Epithelial cell of esophagus (primary cell): Measurements from ENCODE around the gene CENPP.

Experiments
- DNase-seq: peaks from one replicate; pipeline ENCODE4 v3.0.0; 2010; ENCODE audit warnings: low read depth
- H3K4me3 ChIP-seq: 2 replicates; pipeline ENCODE4 v1.5.1; 2011; ENCODE audit warnings: mild to moderate bottlenecking, low read length, control low read depth
- TF ChIP-seq, protein P1 (sequence below): IDR thresholded peaks from 2 replicates; pipeline ENCODE4 v1.5.1; 2011; ENCODE audit warnings: low read depth, mild to moderate bottlenecking, low read length, control low read depth, inconsistent platforms; ENCODE audit not compliant: insufficient read depth; ENCODE audit errors: missing control alignments

CENPP gene

DNA sequence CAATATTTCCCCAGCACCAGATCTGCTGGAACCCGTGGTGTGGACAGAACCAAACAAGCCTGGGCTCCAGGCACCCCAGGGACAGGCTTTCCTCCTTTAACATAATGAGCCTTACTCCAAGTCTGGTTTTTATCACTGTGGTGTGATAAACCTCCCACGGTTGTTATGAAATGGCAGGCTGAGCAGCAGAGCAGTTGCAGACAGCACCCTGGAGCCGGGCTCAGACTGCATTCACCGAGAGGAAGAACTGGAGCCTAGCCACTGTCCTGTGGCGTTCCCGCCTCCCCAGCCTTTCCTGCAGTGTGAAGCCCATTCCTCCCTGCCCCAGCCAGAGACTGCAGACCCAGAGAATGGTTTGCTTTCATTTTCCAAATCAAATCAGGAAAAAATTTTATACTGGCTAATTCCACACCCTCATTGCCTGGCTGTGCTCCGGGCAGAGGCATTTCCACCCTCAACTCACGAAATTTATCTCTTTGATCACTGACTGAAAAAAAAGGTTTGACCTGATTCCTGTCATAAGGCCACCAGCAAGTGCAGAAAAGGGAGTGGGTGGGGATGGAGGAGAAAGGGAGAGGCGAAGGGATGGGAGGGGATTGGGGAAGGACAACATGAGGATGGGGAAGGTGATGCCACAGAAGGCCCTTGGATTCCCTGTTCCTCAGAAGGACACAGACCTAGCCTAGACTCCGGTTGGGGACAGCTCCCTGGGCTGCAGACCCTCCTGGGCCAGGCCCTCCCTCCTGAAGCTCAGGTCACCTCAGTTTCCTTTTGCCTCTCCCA is 325.3 kb downstream of the CENPP start:
- no peak for DNase-seq
- TF ChIP-seq, protein P1, sequence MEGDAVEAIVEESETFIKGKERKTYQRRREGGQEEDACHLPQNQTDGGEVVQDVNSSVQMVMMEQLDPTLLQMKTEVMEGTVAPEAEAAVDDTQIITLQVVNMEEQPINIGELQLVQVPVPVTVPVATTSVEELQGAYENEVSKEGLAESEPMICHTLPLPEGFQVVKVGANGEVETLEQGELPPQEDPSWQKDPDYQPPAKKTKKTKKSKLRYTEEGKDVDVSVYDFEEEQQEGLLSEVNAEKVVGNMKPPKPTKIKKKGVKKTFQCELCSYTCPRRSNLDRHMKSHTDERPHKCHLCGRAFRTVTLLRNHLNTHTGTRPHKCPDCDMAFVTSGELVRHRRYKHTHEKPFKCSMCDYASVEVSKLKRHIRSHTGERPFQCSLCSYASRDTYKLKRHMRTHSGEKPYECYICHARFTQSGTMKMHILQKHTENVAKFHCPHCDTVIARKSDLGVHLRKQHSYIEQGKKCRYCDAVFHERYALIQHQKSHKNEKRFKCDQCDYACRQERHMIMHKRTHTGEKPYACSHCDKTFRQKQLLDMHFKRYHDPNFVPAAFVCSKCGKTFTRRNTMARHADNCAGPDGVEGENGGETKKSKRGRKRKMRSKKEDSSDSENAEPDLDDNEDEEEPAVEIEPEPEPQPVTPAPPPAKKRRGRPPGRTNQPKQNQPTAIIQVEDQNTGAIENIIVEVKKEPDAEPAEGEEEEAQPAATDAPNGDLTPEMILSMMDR, result no peak
- no peak overlapping the region for H3K4me3 ChIP-seq

DNA sequence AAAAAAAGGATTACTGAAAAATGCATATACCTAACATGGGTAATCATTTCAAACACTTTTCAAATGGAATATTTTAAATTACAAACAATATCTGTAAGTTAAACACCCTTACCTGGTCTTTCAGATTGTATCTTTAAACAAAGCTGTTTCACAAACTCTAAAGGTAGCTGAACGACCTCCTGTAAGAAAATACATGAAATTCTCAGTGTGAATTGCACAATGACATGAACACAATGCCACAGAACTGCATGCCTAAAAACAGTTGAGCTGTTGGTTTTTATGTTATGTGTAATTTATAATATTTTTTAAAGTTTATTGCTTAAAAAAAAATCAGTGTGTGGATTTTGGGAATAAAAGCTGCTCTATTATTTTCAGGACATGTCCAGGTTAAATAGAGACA is 326.7 kb downstream of the CENPP start:
- no peak for DNase-seq
- TF ChIP-seq, protein P1, result no peak
- H3K4me3 ChIP-seq, result no peak overlapping the region

DNA sequence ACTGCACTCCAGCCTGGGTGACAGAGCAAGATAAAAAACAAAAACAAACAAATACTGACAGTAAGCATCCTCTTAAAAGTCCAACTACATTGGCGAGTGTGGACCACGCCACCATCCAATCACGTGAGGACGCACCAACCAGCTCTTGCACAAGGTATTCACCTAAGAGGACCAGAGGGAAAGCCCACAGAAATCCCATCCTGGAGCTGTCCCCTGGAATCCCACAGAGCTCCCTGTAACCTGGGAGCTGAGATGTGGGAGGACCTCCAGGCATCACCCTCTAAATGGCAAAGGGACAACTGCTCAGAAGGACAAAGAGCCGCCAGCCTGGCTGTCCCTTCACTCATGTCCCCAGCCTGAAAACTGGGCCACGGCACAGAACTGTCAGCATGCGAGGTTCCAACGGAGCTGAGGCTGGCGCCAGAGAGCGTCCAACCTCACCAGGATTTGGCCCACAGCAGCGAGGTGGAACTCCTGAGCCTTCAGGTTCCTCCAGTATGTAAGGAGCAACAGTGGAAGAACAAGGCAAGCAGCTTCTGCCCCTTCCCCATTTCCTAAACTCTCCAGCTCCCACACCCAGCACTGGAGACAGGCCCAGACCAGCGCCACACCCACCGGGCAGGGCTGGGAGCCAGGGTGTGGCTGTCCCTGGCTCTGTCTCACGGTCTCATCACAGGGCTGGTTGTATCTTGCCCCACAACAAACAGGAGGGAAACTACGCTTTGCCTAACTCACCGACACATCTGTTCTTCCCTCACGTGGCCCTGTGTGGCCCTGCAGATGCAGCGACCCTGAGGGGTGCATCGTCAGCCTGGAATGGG is 328.9 kb downstream of the CENPP start:
- no peak overlapping the region for H3K4me3 ChIP-seq
- peak; percentile 96 for DNase-seq
- TF ChIP-seq, protein P1, result peak; percentile 41

DNA sequence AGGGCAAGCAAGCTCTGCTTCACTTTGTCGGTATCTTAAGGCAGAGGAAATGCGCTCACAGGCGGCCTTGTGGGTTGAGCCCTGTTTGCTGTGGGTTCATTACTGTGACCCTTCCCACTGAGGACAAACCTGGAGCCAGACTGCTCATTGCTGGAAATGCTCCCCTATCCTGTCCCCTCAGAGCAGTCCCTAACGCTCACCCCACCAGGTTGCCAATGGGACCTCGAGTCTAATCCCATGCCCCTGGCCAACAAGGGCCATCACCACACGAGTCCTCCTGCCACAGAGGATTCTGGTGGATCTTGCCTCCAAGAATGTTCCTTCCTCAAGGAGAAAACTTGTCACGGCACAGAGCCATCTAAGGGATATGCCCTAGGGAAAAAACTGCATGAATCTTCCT is 329.6 kb downstream of the CENPP start:
- TF ChIP-seq, protein P1, result no peak
- no peak overlapping the region for H3K4me3 ChIP-seq
- DNase-seq, result no peak

DNA sequence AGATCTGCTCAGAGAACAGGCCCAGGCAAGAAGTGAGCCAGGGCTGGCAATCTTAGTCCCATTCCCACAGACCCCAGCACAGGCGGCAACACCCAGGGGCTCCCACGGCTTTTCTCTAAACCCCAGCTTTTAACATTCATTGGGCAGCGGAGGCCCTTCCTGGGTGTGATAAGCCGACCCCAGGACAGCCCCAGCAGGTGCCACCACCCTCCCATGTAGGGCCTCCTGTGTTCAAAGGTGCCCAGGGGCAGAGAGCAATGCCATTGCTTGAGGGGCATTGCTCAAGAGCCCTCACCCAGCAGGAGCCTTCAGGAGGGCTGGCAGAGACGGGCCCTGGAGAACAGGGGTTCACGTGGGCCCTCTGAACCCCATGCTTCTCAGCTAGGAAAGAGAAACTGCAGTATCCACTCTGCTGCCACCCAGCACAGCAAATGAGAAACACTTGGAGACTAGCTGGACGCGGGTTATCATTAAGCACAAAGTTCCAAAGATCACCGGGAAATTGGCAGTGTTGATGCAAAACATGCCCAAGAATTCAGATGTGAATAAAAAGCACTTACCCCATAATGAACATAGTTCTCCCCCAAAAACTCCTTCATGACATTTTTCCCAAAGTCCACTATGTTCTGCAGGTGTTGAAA is 330.3 kb downstream of the CENPP start:
- DNase-seq, result no peak
- H3K4me3 ChIP-seq, result no peak overlapping the region
- TF ChIP-seq, protein P1, result no peak

DNA sequence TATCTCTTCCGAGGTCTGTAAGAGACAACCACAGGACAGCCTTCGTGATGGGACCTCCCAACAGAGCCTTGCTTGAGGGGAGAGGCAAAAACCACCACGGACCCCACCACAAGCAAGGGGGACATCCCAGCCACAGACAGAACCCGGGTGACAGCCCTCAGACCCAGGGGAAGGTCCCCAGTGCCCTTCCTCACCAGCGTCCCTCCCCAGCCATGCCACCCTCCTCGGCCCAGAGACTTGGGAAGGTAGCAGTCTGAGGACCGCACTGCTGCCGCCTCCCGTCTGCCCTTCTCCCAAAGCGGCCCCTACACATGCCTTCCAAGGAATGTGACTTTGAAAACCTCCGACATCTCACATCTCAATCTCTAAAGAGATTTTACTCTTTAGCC is 330.8 kb downstream of the CENPP start:
- DNase-seq, result no peak
- no peak overlapping the region for H3K4me3 ChIP-seq
- TF ChIP-seq, protein P1, result no peak
